ENCODE measurements around the gene GAB1. TPM values are rescaled to one million over a fixed set of nuclear protein-coding genes. Genes with fewer than 3 reads are reported as not detected.

The GAB1 gene
- total and polyA plus RNA-seq, 4 donors, result 6.4 to 138 (median 22.6) TPM

- no peak for TF ChIP-seq CTCF (IDR thresholded peaks at IDR 0.05; ENCODE audit: control extremely low read depth, extremely low read depth)
- H3K27ac ChIP-seq (ENCODE audit: low read depth in 1 of 2, low read length in 1 of 2), result peak overlapping the region in 1 of 2 donors; percentile 63
- ATAC-seq (ENCODE audit: insufficient read depth, low FRiP score) (no peak), DNase-seq (no peak)
- peaks cover 14 to 74% (median 53%) of the 10 kb centered on the region in 5 donors for H3K4me1 ChIP-seq (ENCODE audit: control insufficient read depth in 5 of 5, insufficient read depth in 5 of 5, low read length in 5 of 5)
- peaks cover 0 to 4% (median 0%) of the 10 kb centered on the region in 4 donors for H3K36me3 ChIP-seq (ENCODE audit: control insufficient read depth in 4 of 4, insufficient read depth in 4 of 4, low read length in 4 of 4)
- no peaks in the 10 kb centered on the region for H3K9me3 ChIP-seq (ENCODE audit: control insufficient read depth in 4 of 4, insufficient read depth in 3 of 4, low read length in 3 of 4)
- H3K9ac ChIP-seq (ENCODE audit: insufficient read depth in 1 of 2, low read length in 2 of 2), result no peak overlapping the region
- H3K4me3 ChIP-seq, result no peak overlapping the region
- no peaks in the 10 kb centered on the region for H3K27me3 ChIP-seq (ENCODE audit: control insufficient read depth in 3 of 3, insufficient read depth in 3 of 3, low read length in 2 of 3)
- WGBS, 2 donors, result 88 to 100% methylated on average over 1 of the region's 1 CpG
These were observed 50.1 kb downstream of the GAB1 start for GRCh38 chr4:143386812-143387211.

GRCh38 chr4:143389579-143390195 is 53.0 kb downstream of the GAB1 start:
- Histone ChIP-seq H3K4me3 (no peak overlapping the region), H3K4me1 (ENCODE audit: control insufficient read depth in 5 of 5, insufficient read depth in 5 of 5, low read length in 5 of 5) (peaks cover 11 to 62% (median 49%) of the 10 kb centered on the region in 5 donors)
- WGBS, 2 donors, result 37 to 55% methylated on average over 1 of the region's 1 CpG

GRCh38 chr4:143390764-143391163 is 54.1 kb downstream of the GAB1 start:
- ATAC-seq (ENCODE audit: insufficient read depth, low FRiP score) (no peak), DNase-seq (no peak)
- H3K9ac ChIP-seq (ENCODE audit: insufficient read depth in 1 of 2, low read length in 2 of 2), result no peak overlapping the region
- peaks cover 12 to 55% (median 42%) of the 10 kb centered on the region in 5 donors for H3K4me1 ChIP-seq (ENCODE audit: control insufficient read depth in 5 of 5, insufficient read depth in 5 of 5, low read length in 5 of 5)
- H3K27ac ChIP-seq (ENCODE audit: low read depth in 1 of 2, low read length in 1 of 2), result peak overlapping the region in 1 of 2 donors; percentile 21
- peaks cover 0 to 4% (median 0%) of the 10 kb centered on the region in 4 donors for H3K36me3 ChIP-seq (ENCODE audit: control insufficient read depth in 4 of 4, insufficient read depth in 4 of 4, low read length in 4 of 4)
- TF ChIP-seq CTCF (IDR thresholded peaks at IDR 0.05; ENCODE audit: control extremely low read depth, extremely low read depth), result no peak
- 91 to 93% methylated on average over 3 of the region's 3 CpGs for WGBS, 2 donors
- no peaks in the 10 kb centered on the region for H3K27me3 ChIP-seq (ENCODE audit: control insufficient read depth in 3 of 3, insufficient read depth in 3 of 3, low read length in 2 of 3)
- H3K4me3 ChIP-seq, result no peak overlapping the region
- H3K9me3 ChIP-seq (ENCODE audit: control insufficient read depth in 4 of 4, insufficient read depth in 3 of 4, low read length in 3 of 4), result no peaks in the 10 kb centered on the region

More at GRCh38 chr4:143389579-143390195, 53.0 kb downstream of the GAB1 start:
- TF ChIP-seq CTCF (IDR thresholded peaks at IDR 0.05; ENCODE audit: control extremely low read depth, extremely low read depth), result no peak
- Histone ChIP-seq H3K27ac (ENCODE audit: low read depth in 1 of 2, low read length in 1 of 2) (peak overlapping the region; percentile 49 to 73), H3K27me3 (ENCODE audit: control insufficient read depth in 3 of 3, insufficient read depth in 3 of 3, low read length in 2 of 3) (no peaks in the 10 kb centered on the region), H3K36me3 (ENCODE audit: control insufficient read depth in 4 of 4, insufficient read depth in 4 of 4, low read length in 4 of 4) (peaks cover 0 to 4% (median 0%) of the 10 kb centered on the region in 4 donors), H3K9ac (ENCODE audit: insufficient read depth in 1 of 2, low read length in 2 of 2) (no peak overlapping the region), H3K9me3 (ENCODE audit: control insufficient read depth in 4 of 4, insufficient read depth in 3 of 4, low read length in 3 of 4) (no peaks in the 10 kb centered on the region)
- DNase-seq (peak; percentile 30 to 67 (median 64)), ATAC-seq (ENCODE audit: insufficient read depth, low FRiP score) (peak; percentile 82)

Measured in lung (tissue), 12 donors.